ENCODE data around the gene HIVEP3. TPM values are rescaled to one million over a fixed set of nuclear protein-coding genes. Genes with fewer than 3 reads are reported as not detected.

HIVEP3 gene
- total and polyA plus RNA-seq, 4 donors = 7.0 to 14.7 (median 8.8) TPM

- Histone ChIP-seq H3K4me1 (ENCODE audit: control insufficient read depth in 5 of 5, insufficient read depth in 5 of 5, low read length in 5 of 5) (peaks cover 0 to 28% (median 6%) of the 10 kb centered on the region in 5 donors), H3K27ac (ENCODE audit: low read depth in 1 of 2, low read length in 1 of 2) (no peak overlapping the region), H3K36me3 (ENCODE audit: control insufficient read depth in 4 of 4, insufficient read depth in 4 of 4, low read length in 4 of 4) (peaks cover 0 to 9% (median 1%) of the 10 kb centered on the region in 4 donors), H3K9ac (ENCODE audit: insufficient read depth in 1 of 2, low read length in 2 of 2) (no peak overlapping the region), H3K27me3 (ENCODE audit: control insufficient read depth in 3 of 3, insufficient read depth in 3 of 3, low read length in 2 of 3) (no peaks in the 10 kb centered on the region), H3K9me3 (ENCODE audit: control insufficient read depth in 4 of 4, insufficient read depth in 3 of 4, low read length in 3 of 4) (no peaks in the 10 kb centered on the region), H3K4me3 (no peak overlapping the region)
- DNase-seq (no peak), ATAC-seq (ENCODE audit: insufficient read depth, low FRiP score) (no peak)
- WGBS, 2 donors = 92 to 96% methylated on average over 26 to 27 of the region's 27 CpGs
- TF ChIP-seq CTCF (IDR thresholded peaks at IDR 0.05; ENCODE audit: control extremely low read depth, extremely low read depth) = no peak
Observed at GRCh38 chr1:41512701-41513382, 405.9 kb downstream of the HIVEP3 start.

GRCh38 chr1:41511239-41511540 is 407.5 kb downstream of the HIVEP3 start:
- H3K27me3 ChIP-seq (ENCODE audit: control insufficient read depth in 3 of 3, insufficient read depth in 3 of 3, low read length in 2 of 3) = no peaks in the 10 kb centered on the region
- H3K4me1 ChIP-seq (ENCODE audit: control insufficient read depth in 5 of 5, insufficient read depth in 5 of 5, low read length in 5 of 5) = peaks cover 0 to 23% (median 6%) of the 10 kb centered on the region in 5 donors
- DNase-seq = no peak
- H3K4me3 ChIP-seq = no peak overlapping the region
- no peak for TF ChIP-seq CTCF (IDR thresholded peaks at IDR 0.05; ENCODE audit: control extremely low read depth, extremely low read depth)
- no peak overlapping the region for H3K27ac ChIP-seq (ENCODE audit: low read depth in 1 of 2, low read length in 1 of 2)
- WGBS, 2 donors = 95 to 99% methylated on average over 7 of the region's 7 CpGs
- peaks cover 0 to 9% (median 1%) of the 10 kb centered on the region in 4 donors for H3K36me3 ChIP-seq (ENCODE audit: control insufficient read depth in 4 of 4, insufficient read depth in 4 of 4, low read length in 4 of 4)
- H3K9ac ChIP-seq (ENCODE audit: insufficient read depth in 1 of 2, low read length in 2 of 2) = no peak overlapping the region
- no peak for ATAC-seq (ENCODE audit: insufficient read depth, low FRiP score)
- no peaks in the 10 kb centered on the region for H3K9me3 ChIP-seq (ENCODE audit: control insufficient read depth in 4 of 4, insufficient read depth in 3 of 4, low read length in 3 of 4)

- no peak overlapping the region for H3K9ac ChIP-seq (ENCODE audit: insufficient read depth in 1 of 2, low read length in 2 of 2)
- DNase-seq (no peak), ATAC-seq (ENCODE audit: insufficient read depth, low FRiP score) (no peak)
- peaks cover 0 to 9% (median 1%) of the 10 kb centered on the region in 4 donors for H3K36me3 ChIP-seq (ENCODE audit: control insufficient read depth in 4 of 4, insufficient read depth in 4 of 4, low read length in 4 of 4)
- H3K9me3 ChIP-seq (ENCODE audit: control insufficient read depth in 4 of 4, insufficient read depth in 3 of 4, low read length in 3 of 4) = no peaks in the 10 kb centered on the region
- H3K27me3 ChIP-seq (ENCODE audit: control insufficient read depth in 3 of 3, insufficient read depth in 3 of 3, low read length in 2 of 3) = no peaks in the 10 kb centered on the region
- H3K27ac ChIP-seq (ENCODE audit: low read depth in 1 of 2, low read length in 1 of 2) = no peak overlapping the region
- H3K4me1 ChIP-seq (ENCODE audit: control insufficient read depth in 5 of 5, insufficient read depth in 5 of 5, low read length in 5 of 5) = peaks cover 0 to 20% (median 5%) of the 10 kb centered on the region in 5 donors
- TF ChIP-seq CTCF (IDR thresholded peaks at IDR 0.05; ENCODE audit: control extremely low read depth, extremely low read depth) = no peak
- 94 to 96% methylated on average over 41 of the region's 41 CpGs for WGBS, 2 donors
- H3K4me3 ChIP-seq = no peak overlapping the region
Observed at GRCh38 chr1:41510531-41511238, 408.0 kb downstream of the HIVEP3 start.
